GM19240 (cell line): ENCODE data around the gene PDXP.
A peak's percentile ranks its signal among the peaks of the same experiment; 100 is the strongest.

Experiments used
- DNase-seq: peaks from one replicate; pipeline ENCODE4 v3.0.0; 2011; ENCODE audit warnings: low spot score; ENCODE audit not compliant: insufficient read length

PDXP gene

GRCh38 chr22:37627545-37627944 lies 31.0 kb upstream of the PDXP start:
- DNase-seq: no peak

- DNase-seq: no peak
Observed at GRCh38 chr22:37628830-37629229, 29.7 kb upstream of the PDXP start.

GRCh38 chr22:37629928-37630327 lies 28.6 kb upstream of the PDXP start:
- no peak for DNase-seq

- DNase-seq: no peak
Observed at GRCh38 chr22:37630839-37631435, 27.6 kb upstream of the PDXP start.

- no peak for DNase-seq
Observed at GRCh38 chr22:37631448-37632173, 26.9 kb upstream of the PDXP start.

GRCh38 chr22:37632174-37633088 lies 26.1 kb upstream of the PDXP start:
- DNase-seq: no peak

- DNase-seq: peak; percentile 69
Observed at GRCh38 chr22:37633089-37633624, 25.4 kb upstream of the PDXP start.

- DNase-seq: peak; percentile 80
Observed at GRCh38 chr22:37633625-37634416, 24.7 kb upstream of the PDXP start.

- DNase-seq: no peak
Observed at GRCh38 chr22:37634417-37634924, 24.1 kb upstream of the PDXP start.

- DNase-seq: no peak
Observed at GRCh38 chr22:37635157-37635556, 23.4 kb upstream of the PDXP start.

- DNase-seq: no peak
Observed at GRCh38 chr22:37636186-37636948, 22.2 kb upstream of the PDXP start.

- DNase-seq: no peak
Observed at GRCh38 chr22:37636949-37637273, 21.6 kb upstream of the PDXP start.

- no peak for DNase-seq
Observed at GRCh38 chr22:37638391-37639069, 20.0 kb upstream of the PDXP start.

GRCh38 chr22:37639070-37639760 lies 19.3 kb upstream of the PDXP start, which contains the start of gene SH3BP1:
Gene SH3BP1 (plus strand): TSS chr22:37639669. CDS start chr22:37639788, 119 bp downstream.
- no peak for DNase-seq

GRCh38 chr22:37639771-37640590 lies 18.5 kb upstream of the PDXP start:
- DNase-seq: peak; percentile 47

- no peak for DNase-seq
Observed at GRCh38 chr22:37640591-37641560, 17.6 kb upstream of the PDXP start.

- DNase-seq: no peak
Observed at GRCh38 chr22:37641561-37641949, 17.0 kb upstream of the PDXP start.
